ENCODE data around the gene SENP5. TPM values are rescaled to one million over a fixed set of nuclear protein-coding genes. Genes with fewer than 3 reads are reported as not detected.

Gene SENP5
- total and polyA plus RNA-seq, 9 of the 15 experiments (the other 6 are each of a cell fraction or from before 2014, with no cell fraction given), result 18.3 to 59.7 (median 35.8) TPM

- TF ChIP-seq MGA (IDR thresholded peaks at IDR 0.05), result peak; percentile 41; the same call in 1 of the 2 replicates
- TF ChIP-seq XRCC4 (IDR thresholded peaks at IDR 0.05; ENCODE audit: extremely low read depth, insufficient read depth, insufficient read length), result no peak
- TF ChIP-seq MBD2 (IDR thresholded peaks at IDR 0.05; ENCODE audit: borderline replicate concordance, low read depth), result peak; percentile 29; the same call in 1 of the 2 replicates
- TF ChIP-seq CCAR2 (IDR thresholded peaks at IDR 0.05; ENCODE audit: low read depth, low read length), result no peak
- TF ChIP-seq E2F6 (IDR thresholded peaks at IDR 0.05; ENCODE audit: borderline replicate concordance in 1 of 2, extremely low read depth in 1 of 2, insufficient read depth in 1 of 2, insufficient read length in 1 of 2, low read depth in 1 of 2, low read length in 1 of 2, poor library complexity in 1 of 2, severe bottlenecking in 1 of 2), result no peak
- no peak for TF ChIP-seq ZNF609 (CRISPR knock-in tag; IDR thresholded peaks at IDR 0.05; ENCODE audit: borderline replicate concordance)
- peak; percentile 100 for TF ChIP-seq ILK (tag; IDR thresholded peaks at IDR 0.05; ENCODE audit: borderline replicate concordance, low read depth)
Observed at GRCh38 chr3:196842567-196843434, 24.9 kb upstream of the SENP5 start (continued).

Measured in K562 (cell line).